Testis (tissue), 2 donors: ENCODE measurements around the gene PGM2.

Experiments used
- CTCF ChIP-seq, 3 experiments: fragments of 450-650 bp in 2 of 3; fragments of 200-600 bp in 1 of 3; sonication (generic) in 1 of 3; IDR thresholded peaks; one replicate each; pipeline ENCODE4 v1.5.1; 2016 to 2019; ENCODE audit warnings: antibody characterized with exemption in 3 of 3, mild to moderate bottlenecking in 2 of 3, moderate library complexity in 1 of 3
- POLR2A ChIP-seq: fragments of 450-650 bp; IDR thresholded peaks from one replicate; pipeline ENCODE4 v1.6.1; 2017; ENCODE audit warnings: antibody characterized with exemption, mild to moderate bottlenecking, moderate library complexity

DNA sequence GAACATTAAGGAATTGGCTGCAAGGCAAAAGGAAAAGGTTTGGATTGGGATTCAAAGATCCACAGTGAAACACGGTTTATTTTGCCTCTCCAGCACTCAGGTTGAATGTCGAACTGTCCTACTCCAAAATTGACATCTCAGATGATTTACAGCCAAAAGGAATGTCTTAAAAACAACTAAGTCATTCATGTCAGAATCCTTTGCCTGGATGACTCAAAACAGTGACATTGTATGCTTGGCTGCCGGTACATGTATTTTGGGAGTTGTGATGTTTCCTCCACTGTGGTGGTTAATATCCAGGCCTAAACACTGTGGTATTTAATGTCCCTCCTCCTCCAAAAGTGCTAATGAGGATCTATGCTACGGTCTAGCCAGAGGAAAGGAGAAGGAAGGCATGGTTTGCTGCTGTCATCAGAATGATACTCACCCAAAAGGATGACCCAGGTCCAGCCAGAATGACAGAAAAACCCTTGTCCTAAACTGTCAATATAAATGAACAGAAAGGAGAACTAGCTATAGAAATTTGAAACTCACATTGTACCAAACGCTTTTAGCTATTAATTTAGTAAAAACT, 20.9 kb downstream of the PGM2 start:
- TF ChIP-seq CTCF (IDR thresholded peaks at IDR 0.05) (no peak), POLR2A (no peak)
